H1 (cell line): ENCODE data around the gene CALML4. TPM values are rescaled to one million over a fixed set of nuclear protein-coding genes. Genes with fewer than 3 reads are reported as not detected.

Source experiments
- CTCF ChIA-PET: fragments of 300-600 bp; sonication (Branson Sonifier 250); formaldehyde crosslinking; loops from one replicate; lab custom pipeline; 2021; ENCODE audit not compliant: partially characterized antibody; lab: Charles Lee
- POLR2A ChIA-PET: fragments of 300-600 bp; sonication (Branson Sonifier 250); formaldehyde crosslinking; loops from one replicate; lab custom pipeline; 2021; ENCODE audit warnings: inconsistent platforms; ENCODE audit not compliant: partially characterized antibody; lab: Charles Lee
- DNase-seq, 2 experiments: peaks; one replicate each; pipeline versions ENCODE4 v3.0.0 to v3.0.0-alpha.2; 2010 to 2022; ENCODE audit warnings: low spot score in 2 of 2, low read depth in 1 of 2, mixed read lengths in 1 of 2
- FAIRE-seq: peaks from 2 replicates; lab custom pipeline; 2011; peaks lifted over from hg19 to GRCh38; lab: Jason Lieb, UNC
- H2AFZ ChIP-seq: 2 replicates; pipeline ENCODE4 v1.8.1; 2012; ENCODE audit warnings: low read length, inconsistent platforms
- H2AK5ac ChIP-seq: 2 replicates; pipeline ENCODE4 v1.6.1; 2013; ENCODE audit warnings: low read depth, low read length
- H2BK120ac ChIP-seq: replicated peaks from 2 replicates; pipeline ENCODE3; 2013; ENCODE audit warnings: low read depth, low read length, inconsistent platforms
- H2BK12ac ChIP-seq: 2 replicates; pipeline ENCODE4 v1.6.1; 2013; ENCODE audit warnings: low read depth, low read length
- H2BK15ac ChIP-seq: 2 replicates; pipeline ENCODE4 v1.6.1; 2013; ENCODE audit warnings: low read length
- H2BK20ac ChIP-seq: 2 replicates; pipeline ENCODE4 v1.6.1; 2013; ENCODE audit warnings: low read length
- H2BK5ac ChIP-seq: 2 replicates; pipeline ENCODE4 v1.6.1; 2013; ENCODE audit warnings: low read depth, low read length
- H3K14ac ChIP-seq: 2 replicates; pipeline ENCODE4 v1.6.1; 2013; ENCODE audit warnings: inconsistent platforms; ENCODE audit not compliant: insufficient read length
- H3K18ac ChIP-seq: 2 replicates; pipeline ENCODE4 v1.6.1; 2013; ENCODE audit warnings: low read length; ENCODE audit errors: extremely low read depth
- H3K23ac ChIP-seq: 2 replicates; pipeline ENCODE4 v1.6.1; 2013; ENCODE audit warnings: inconsistent platforms; ENCODE audit not compliant: insufficient read length
- H3K23me2 ChIP-seq: 2 replicates; pipeline ENCODE4 v1.6.1; 2013; ENCODE audit warnings: low read depth, low read length
- H3K27ac ChIP-seq: 2 replicates; pipeline ENCODE4 v1.6.1; 2011; ENCODE audit warnings: low read depth, low read length, inconsistent platforms
- H3K27me3 ChIP-seq, 4 experiments: replicated peaks in 1 of 4; 1 replicate in 1 of 4; 2 replicates in 3 of 4; pipeline versions ENCODE4 v1.6.1 to v1.8.1; 2011 to 2013; ENCODE audit warnings: low read length in 3 of 4, mild to moderate bottlenecking in 3 of 4, inconsistent platforms in 2 of 4, mixed read lengths in 2 of 4, moderate library complexity in 1 of 4; ENCODE audit not compliant: control insufficient read depth in 3 of 4, insufficient read depth in 3 of 4; ENCODE audit errors: extremely low read depth in 1 of 4
- H3K36me3 ChIP-seq, 4 experiments: 2 replicates each; pipeline versions ENCODE4 v1.6.1 to v1.8.1; 2011 to 2013; ENCODE audit warnings: mild to moderate bottlenecking in 4 of 4, low read length in 3 of 4, moderate library complexity in 2 of 4, control low read depth in 1 of 4, inconsistent platforms in 1 of 4; ENCODE audit not compliant: insufficient read depth in 4 of 4, control insufficient read depth in 2 of 4
- H3K4ac ChIP-seq: replicated peaks from 2 replicates; pipeline ENCODE3; 2013; ENCODE audit warnings: low read length, low read depth, mixed read lengths, inconsistent platforms; ENCODE audit not compliant: insufficient read length
- H3K4me1 ChIP-seq, 4 experiments: replicated peaks in 1 of 4; 1 replicate in 1 of 4; 2 replicates in 3 of 4; pipeline versions ENCODE4 v1.6.1 to v1.8.1; 2011 to 2013; ENCODE audit warnings: low read length in 3 of 4, inconsistent platforms in 2 of 4, mixed read lengths in 1 of 4; ENCODE audit not compliant: insufficient read depth in 4 of 4, control insufficient read depth in 3 of 4
- H3K4me2 ChIP-seq, 2 experiments: 2 replicates each; pipeline versions ENCODE4 v1.6.1 to v1.8.1; 2011 to 2013; ENCODE audit warnings: low read depth in 2 of 2, low read length in 2 of 2, control low read depth in 1 of 2, inconsistent platforms in 1 of 2, mild to moderate bottlenecking in 1 of 2; ENCODE audit not compliant: insufficient read depth in 1 of 2
- H3K4me3 ChIP-seq, 4 experiments: fragments of 200-600, 300-600 bp in 1 of 4; sonication (generic), shearing (Covaris generic), sonication (Bioruptor Twin) in 1 of 4; 2 replicates each; pipeline versions ENCODE4 v1.5.1 to v1.8.1; 2011 to 2016; ENCODE audit warnings: low read length in 4 of 4, low read depth in 3 of 4, control low read depth in 2 of 4, inconsistent platforms in 2 of 4, mild to moderate bottlenecking in 2 of 4, mixed read lengths in 1 of 4, moderate library complexity in 1 of 4; ENCODE audit not compliant: insufficient read depth in 2 of 4; ENCODE audit errors: extremely low read depth in 1 of 4
- H3K56ac ChIP-seq: replicated peaks from 2 replicates; pipeline ENCODE3; 2013; ENCODE audit warnings: low read depth, mild to moderate bottlenecking, mixed read lengths, low read length, inconsistent platforms; ENCODE audit not compliant: insufficient read length
- H3K79me1 ChIP-seq: 2 replicates; pipeline ENCODE4 v1.6.1; 2013; ENCODE audit warnings: low read depth, low read length, control low read depth
- H3K79me2 ChIP-seq, 2 experiments: 2 replicates each; pipeline versions ENCODE4 v1.6.1 to v1.8.1; 2012 to 2013; ENCODE audit warnings: low read length in 2 of 2, mild to moderate bottlenecking in 2 of 2, inconsistent platforms in 1 of 2; ENCODE audit not compliant: insufficient read depth in 2 of 2, control insufficient read depth in 1 of 2
- H3K9ac ChIP-seq, 4 experiments: replicated peaks in 1 of 4; 1 replicate in 1 of 4; 2 replicates in 3 of 4; pipeline versions ENCODE4 v1.6.1 to v1.8.1; 2011 to 2013; ENCODE audit warnings: low read depth in 3 of 4, low read length in 3 of 4, control low read depth in 2 of 4, mild to moderate bottlenecking in 2 of 4, moderate library complexity in 2 of 4, inconsistent platforms in 1 of 4; ENCODE audit errors: extremely low read depth in 1 of 4
- H3K9me3 ChIP-seq, 2 experiments: 2 replicates each; pipeline versions ENCODE4 v1.6.1 to v1.8.1; 2012 to 2013; ENCODE audit warnings: mild to moderate bottlenecking in 2 of 2, moderate library complexity in 2 of 2, control low read depth in 1 of 2, inconsistent platforms in 1 of 2, low read depth in 1 of 2, low read length in 1 of 2, mixed read lengths in 1 of 2; ENCODE audit not compliant: insufficient read depth in 2 of 2
- H4K20me1 ChIP-seq, 2 experiments: replicated peaks in 1 of 2; 2 replicates each; pipeline versions ENCODE3 to v1.8.1; 2011 to 2013; ENCODE audit warnings: inconsistent platforms in 2 of 2, low read length in 2 of 2, mild to moderate bottlenecking in 1 of 2; ENCODE audit not compliant: insufficient read depth in 2 of 2, control insufficient read depth in 1 of 2
- H4K5ac ChIP-seq: 2 replicates; pipeline ENCODE4 v1.6.1; 2013; ENCODE audit warnings: low read length, low read depth, mixed read lengths, inconsistent platforms; ENCODE audit not compliant: insufficient read length
- H4K8ac ChIP-seq: 2 replicates; pipeline ENCODE4 v1.8.0; 2013; ENCODE audit warnings: mild to moderate bottlenecking, moderate library complexity, low read length, inconsistent platforms; ENCODE audit not compliant: insufficient read depth; ENCODE audit errors: extremely low read depth
- H4K91ac ChIP-seq: replicated peaks from 2 replicates; pipeline ENCODE3; 2013; ENCODE audit warnings: low read length, mixed read lengths, inconsistent platforms; ENCODE audit not compliant: insufficient read length
- BRCA1 ChIP-seq: IDR thresholded peaks from 2 replicates; pipeline ENCODE4 v1.6.1; 2012; ENCODE audit warnings: low read depth, low read length, improper control_type of control experiment
- CEBPB ChIP-seq: IDR thresholded peaks from 2 replicates; pipeline ENCODE4 v1.6.1; 2012; ENCODE audit warnings: low read depth, low read length
- CHD2 ChIP-seq: IDR thresholded peaks from 2 replicates; pipeline ENCODE4 v1.6.1; 2012; ENCODE audit warnings: low read length, improper control_type of control experiment
- E2F6 ChIP-seq: IDR thresholded peaks from 2 replicates; pipeline ENCODE4 v1.6.1; 2012; ENCODE audit warnings: inconsistent platforms
- EP300 ChIP-seq, 2 experiments: IDR thresholded peaks; 1 replicate in 1 of 2; 2 replicates in 1 of 2; pipeline ENCODE4 v1.6.1; 2011 to 2012; ENCODE audit warnings: low read depth in 2 of 2, low read length in 2 of 2, mild to moderate bottlenecking in 2 of 2, borderline replicate concordance in 1 of 2, inconsistent platforms in 1 of 2, moderate library complexity in 1 of 2
- JUN ChIP-seq: IDR thresholded peaks from 2 replicates; pipeline ENCODE4 v1.6.1; 2011; ENCODE audit warnings: low read depth, mild to moderate bottlenecking, improper control_type of control experiment, low read length
- KDM4A ChIP-seq: IDR thresholded peaks from one replicate; pipeline ENCODE4 v1.7.1; 2012; ENCODE audit warnings: low read depth, mild to moderate bottlenecking, moderate library complexity, low read length, inconsistent platforms; ENCODE audit not compliant: severe bottlenecking
- SIRT6 ChIP-seq: IDR thresholded peaks from one replicate; pipeline ENCODE4 v1.7.1; 2012; ENCODE audit warnings: low read length, inconsistent platforms
- SP2 ChIP-seq: IDR thresholded peaks from 2 replicates; pipeline ENCODE4 v1.6.1; 2012; ENCODE audit warnings: mild to moderate bottlenecking, low read length, inconsistent platforms
- SRF ChIP-seq: IDR thresholded peaks from 2 replicates; pipeline ENCODE4 v1.6.1; 2011; ENCODE audit warnings: mild to moderate bottlenecking, low read depth, low read length, moderate library complexity
- TAF1 ChIP-seq: IDR thresholded peaks from 2 replicates; pipeline ENCODE4 v1.6.1; 2011; ENCODE audit warnings: mild to moderate bottlenecking, low read depth, low read length
- TBP ChIP-seq: IDR thresholded peaks from 2 replicates; pipeline ENCODE4 v1.6.1; 2011; ENCODE audit warnings: low read depth, low read length, improper control_type of control experiment
- USF2 ChIP-seq: IDR thresholded peaks from 2 replicates; pipeline ENCODE4 v1.6.1; 2011; ENCODE audit warnings: low read length, improper control_type of control experiment
- YY1 ChIP-seq: IDR thresholded peaks from 2 replicates; pipeline ENCODE4 v1.6.1; 2011; ENCODE audit warnings: low read depth, mild to moderate bottlenecking, low read length
- WGBS, 2 experiments: shearing (Covaris generic) in 1 of 2; methylation state at CpG; one replicate each; pipeline versions ENCODE4 v1.1.6 to v1.1.7; 2013 to 2015; ENCODE audit warnings: low lambda C conversion rate in 2 of 2, mixed read lengths in 2 of 2, inconsistent platforms in 1 of 2, low coverage in 1 of 2, missing lambda C conversion rate in 1 of 2; ENCODE audit not compliant: insufficient replicate concordance in 2 of 2, insufficient coverage in 1 of 2, insufficient read length in 1 of 2; ENCODE audit errors: extremely low coverage in 1 of 2, missing lambda C conversion rate in 1 of 2; 5-methylcytosine and 5-hydroxymethylcytosine counted together
- polyA plus RNA-seq, 7 experiments: library from polyadenylated mRNA; depleted of rRNA in 3 of 7; stranded (reverse) in 5 of 7; unstranded in 2 of 7; fragments of >200 nt in 5 of 7; fragments of 200-250 nt in 2 of 7; gene quantifications; 1 replicate in 5 of 7; 2 replicates in 1 of 7; 4 replicates in 1 of 7; pipeline versions ENCODE4 v1.2.1 to v1.2.3, GENCODE V29; 2011 to 2013; ENCODE audit warnings: missing spikeins in 2 of 7, mixed read lengths in 2 of 7
- total RNA-seq: library from RNA; stranded (reverse); fragmentation: NEBNext Ultra II Directional; extraction: Animal tissue kit (Norgen Biotek cat#: 25700); gene quantifications from 2 replicates; pipeline ENCODE4 v1.2.1, GENCODE V29; 2021

CALML4 gene
- total and polyA plus RNA-seq, 2 of the 8 experiments (the other 6 are each of a cell fraction or from before 2014, with no cell fraction given), result 3.8 to 12.5 TPM

GRCh38 chr15:68244235-68244634 is 39.1 kb upstream of the CALML4 start:
- DNase-seq (no peak), FAIRE-seq (no peak)
- Histone ChIP-seq H2BK12ac (no peak overlapping the region), H2BK20ac (no peak overlapping the region), H3K4me3 (no peak overlapping the region), H3K14ac (no peak overlapping the region), H3K27me3 (no peaks in the 10 kb centered on the region), H3K4me1 (peaks cover 0 to 5% (median 0%) of the 10 kb centered on the region in 4 experiments; a peak in 1 of 7 replicates), H4K20me1 (no peaks in the 10 kb centered on the region), H2AFZ (no peak overlapping the region), H3K9ac (no peak overlapping the region), H4K8ac (no peak overlapping the region), H2BK120ac (no peak overlapping the region), H4K91ac (no peak overlapping the region), H4K5ac (no peak overlapping the region), H3K36me3 (no peaks in the 10 kb centered on the region), H3K4me2 (no peak overlapping the region), H2BK5ac (no peak overlapping the region), H3K79me1 (no peaks in the 10 kb centered on the region), H2AK5ac (no peak overlapping the region), H3K79me2 (no peaks in the 10 kb centered on the region), H3K27ac (no peak overlapping the region), H2BK15ac (no peak overlapping the region), H3K56ac (no peak overlapping the region), H3K4ac (no peak overlapping the region), H3K23ac (no peak overlapping the region), H3K23me2 (no peaks in the 10 kb centered on the region), H3K9me3 (peaks cover 0 to 9% of the 10 kb centered on the region in 2 experiments; a peak in 1 of 4 replicates), H3K18ac (no peak overlapping the region)
- CTCF ChIA-PET, result interaction anchor here (1.2 to 2.6 kb wide), 2 partner anchors 9 to 15 kb away, joined by 3 to 13 read pairs; no protein-coding TSS in a partner anchor
- 93% methylated on average over 1 of the region's 1 CpG; no CpG with 5 or more reads in 1 of the 2 experiments for WGBS, 2 experiments
- POLR2A ChIA-PET, result interaction anchor here (0.6 kb wide), 1 partner anchor 1195 kb away, joined by 4 read pairs; no protein-coding TSS in a partner anchor
- TF ChIP-seq SIRT6, result no peak
- no peak for TF ChIP-seq SRF
- no peak for TF ChIP-seq YY1
- no peak for TF ChIP-seq EP300 (IDR thresholded peaks at IDR 0.05; ENCODE audit: borderline replicate concordance in 1 of 2, low read depth in 2 of 2, low read length in 2 of 2)
- no peak for TF ChIP-seq CEBPB
- TF ChIP-seq USF2, result no peak
- TF ChIP-seq JUN, result no peak
- no peak for TF ChIP-seq TBP
- no peak for TF ChIP-seq TAF1
- TF ChIP-seq BRCA1, result no peak
- no peak for TF ChIP-seq E2F6
- no peak for TF ChIP-seq CHD2
- TF ChIP-seq KDM4A, result no peak
- no peak for TF ChIP-seq SP2
